OCI-LY1 (cell line): ENCODE results near the gene AMOT.

Source experiments
- CTCF ChIP-seq: fragments of 200-600 bp; sonication (generic), shearing (Covaris generic); IDR thresholded peaks from 2 replicates; pipeline ENCODE4 v1.5.1; 2017; ENCODE audit warnings: mild to moderate bottlenecking, antibody characterized with exemption, low read length, moderate library complexity, mixed read lengths
- EZH2 ChIP-seq: fragments of 200-600 bp; sonication (generic), shearing (Covaris generic); IDR thresholded peaks from 2 replicates; pipeline ENCODE4 v1.8.0; 2017; ENCODE audit warnings: borderline replicate concordance, mixed run types, mild to moderate bottlenecking, antibody characterized with exemption, low read length, moderate library complexity, mixed read lengths

GRCh38 chrX:112863850-112864249, 23.2 kb upstream of the AMOT start:
- TF ChIP-seq CTCF (no peak), EZH2 (no peak)
